Endothelial cell of umbilical vein (primary cell): ENCODE data around the gene ZNF428. TPM values are rescaled to one million over a fixed set of nuclear protein-coding genes. Genes with fewer than 3 reads are reported as not detected.

Experiments
- BruUV-seq: library from RNA; stranded (reverse); fragments of 400-500 nt; replicated peaks from 2 replicates; lab custom pipeline; 2021; lab: Mats Ljungman, UMichigan
- CTCF ChIA-PET: fragments of 300-600, 350-600 bp; sonication (Branson Sonifier 250); formaldehyde crosslinking; loops from one replicate; lab custom pipeline; 2021; ENCODE audit warnings: antibody characterized with exemption, inconsistent platforms; lab: Charles Lee
- POLR2A ChIA-PET: fragments of 300-600, 350-600 bp; sonication (Branson Sonifier 250); formaldehyde crosslinking; loops from one replicate; lab custom pipeline; 2021; ENCODE audit warnings: antibody characterized with exemption, inconsistent platforms; lab: Charles Lee
- DNase-seq: peaks from one replicate; pipeline ENCODE4 v3.0.0-alpha.2; 2011; ENCODE audit warnings: low read depth, low spot score
- FAIRE-seq: peaks from 2 replicates; lab custom pipeline; 2011; peaks lifted over from hg19 to GRCh38; lab: Jason Lieb, UNC
- H2AFZ ChIP-seq: 2 replicates; pipeline ENCODE4 v1.6.0; 2012; ENCODE audit warnings: low read depth, low read length, control low read depth, inconsistent platforms
- H3K27ac ChIP-seq: 2 replicates; pipeline ENCODE4 v1.5.1; 2011; ENCODE audit warnings: low read depth, mild to moderate bottlenecking, control low read depth, low read length, moderate library complexity; ENCODE audit not compliant: insufficient read depth
- H3K27me3 ChIP-seq, 2 experiments: 2 replicates each; pipeline versions ENCODE4 v1.6.0 to v1.6.1; 2011; ENCODE audit warnings: low read length in 2 of 2, mixed read lengths in 1 of 2; ENCODE audit not compliant: control insufficient read depth in 2 of 2, insufficient read depth in 2 of 2
- H3K36me3 ChIP-seq, 2 experiments: 2 replicates in 1 of 2; 3 replicates in 1 of 2; pipeline ENCODE4 v1.5.1; 2011; ENCODE audit warnings: low read length in 2 of 2, mild to moderate bottlenecking in 1 of 2, moderate library complexity in 1 of 2; ENCODE audit not compliant: control insufficient read depth in 2 of 2, insufficient read depth in 2 of 2; ENCODE audit errors: extremely low read depth in 1 of 2
- H3K4me1 ChIP-seq: 3 replicates; pipeline ENCODE4 v1.5.1; 2011; ENCODE audit warnings: mild to moderate bottlenecking, low read length; ENCODE audit not compliant: control insufficient read depth, insufficient read depth; ENCODE audit errors: extremely low read depth
- H3K4me2 ChIP-seq: 2 replicates; pipeline ENCODE4 v1.6.1; 2011; ENCODE audit warnings: low read length, control low read depth, mixed read lengths; ENCODE audit not compliant: insufficient read depth
- H3K4me3 ChIP-seq, 3 experiments: fragments of 200-600 bp in 1 of 3; sonication (generic), shearing (Covaris generic) in 1 of 3; replicated peaks in 1 of 3; 2 replicates each; pipeline ENCODE4 v1.5.1; 2011 to 2016; ENCODE audit warnings: control low read depth in 3 of 3, low read length in 3 of 3, mild to moderate bottlenecking in 2 of 3, inconsistent platforms in 1 of 3, low read depth in 1 of 3, moderate library complexity in 1 of 3; ENCODE audit not compliant: insufficient read depth in 1 of 3
- H3K79me2 ChIP-seq: 2 replicates; pipeline ENCODE4 v1.6.0; 2012; ENCODE audit warnings: low read length, inconsistent platforms; ENCODE audit not compliant: control insufficient read depth, insufficient read depth
- H3K9ac ChIP-seq: replicated peaks from 2 replicates; pipeline ENCODE3; 2011; ENCODE audit warnings: low read length, control low read depth; ENCODE audit not compliant: insufficient read depth; ENCODE audit errors: extremely low read depth
- H3K9me1 ChIP-seq: replicated peaks from 3 replicates; pipeline ENCODE4 v1.6.0; 2011; ENCODE audit warnings: mild to moderate bottlenecking, low read length; ENCODE audit not compliant: control insufficient read depth, insufficient read depth; ENCODE audit errors: extremely low read depth
- H3K9me3 ChIP-seq: replicated peaks from 2 replicates; pipeline ENCODE4 v1.5.1; 2012; ENCODE audit warnings: low read length, inconsistent platforms; ENCODE audit not compliant: control insufficient read depth, insufficient read depth
- H4K20me1 ChIP-seq: replicated peaks from 2 replicates; pipeline ENCODE3; 2011; ENCODE audit warnings: mild to moderate bottlenecking, low read length; ENCODE audit not compliant: control insufficient read depth, insufficient read depth; ENCODE audit errors: extremely low read depth
- CTCF ChIP-seq, 2 donors: IDR thresholded peaks; 1 replicate in 1 of 2; 2 replicates in 1 of 2; pipeline ENCODE4 v1.5.1; 2011; ENCODE audit warnings: low read length in 2 of 2, mild to moderate bottlenecking in 2 of 2, moderate library complexity in 2 of 2, control low read depth in 1 of 2, inconsistent platforms in 1 of 2, low read depth in 1 of 2; ENCODE audit not compliant: insufficient read depth in 1 of 2; ENCODE audit errors: extremely low read depth in 1 of 2
- EZH2 ChIP-seq: IDR thresholded peaks from 2 replicates; pipeline ENCODE4 v1.6.1; 2012; ENCODE audit warnings: borderline replicate concordance, low read depth, mild to moderate bottlenecking, moderate library complexity, low read length, inconsistent platforms; ENCODE audit not compliant: severe bottlenecking
- FOS ChIP-seq: IDR thresholded peaks from 2 replicates; pipeline ENCODE4 v1.6.1; 2011; ENCODE audit warnings: mild to moderate bottlenecking, low read length, moderate library complexity, borderline replicate concordance; ENCODE audit not compliant: insufficient read depth
- MAX ChIP-seq: IDR thresholded peaks from 2 replicates; pipeline ENCODE4 v1.6.1; 2011; ENCODE audit not compliant: insufficient read depth, insufficient read length
- POLR2A ChIP-seq: IDR thresholded peaks from 2 replicates; pipeline ENCODE4 v1.6.1; 2012; ENCODE audit warnings: low read depth, mild to moderate bottlenecking, control low read depth, low read length
- POLR2AphosphoS5 ChIP-seq: IDR thresholded peaks from 2 replicates; pipeline ENCODE4 v1.6.1; 2012; ENCODE audit warnings: low read depth, mild to moderate bottlenecking, control low read depth, low read length, moderate library complexity; ENCODE audit not compliant: insufficient read depth
- dilution Hi-C: fragments of 300-500 bp; cut with MboI; formaldehyde crosslinking; loops from one replicate; pipeline ENCODE4 v1.15.0; 2019; ENCODE audit warnings: low sequenced_read_pairs; ENCODE audit not compliant: extremely low pct_ligation_motif_present
- intact Hi-C: fragments of 100-400 bp; cut with micrococcal nuclease; formaldehyde crosslinking; loops from one replicate; pipeline ENCODE4 v1.10.0; 2022
- polyA plus RNA-seq, 4 experiments: library from polyadenylated mRNA; depleted of rRNA in 3 of 4; stranded (reverse) in 3 of 4; unstranded in 1 of 4; fragments of >200 nt; gene quantifications; 2 replicates each; pipeline versions ENCODE4 v1.2.1 to v1.2.3, GENCODE V29; 2011 to 2012; ENCODE audit warnings: missing spikeins in 1 of 4
- total RNA-seq: library from RNA; stranded (reverse); gene quantifications from 2 replicates; pipeline ENCODE4 v1.2.3, GENCODE V29; 2021

The ZNF428 gene
- total and polyA plus RNA-seq, 2 donors (not counting 3 experiments of a cell fraction or from before 2014, with no cell fraction given): 29.2 to 56.2 TPM

GRCh38 chr19:43591904-43592772 lies 27.3 kb downstream of the ZNF428 start:
- Histone ChIP-seq H4K20me1 (no peaks in the 10 kb centered on the region), H3K27ac (no peak overlapping the region), H3K36me3 (peaks cover 9 to 27% of the 10 kb centered on the region in 2 experiments), H3K27me3 (no peaks in the 10 kb centered on the region), H3K9me1 (no peaks in the 10 kb centered on the region), H2AFZ (no peak overlapping the region), H3K9ac (no peak overlapping the region), H3K4me1 (peaks cover 11% of the 10 kb centered on the region), H3K9me3 (no peaks in the 10 kb centered on the region), H3K79me2 (peaks cover 26% of the 10 kb centered on the region), H3K4me2 (no peak overlapping the region), H3K4me3 (no peak overlapping the region)
- FAIRE-seq: no peak
- dilution Hi-C loops: no loop called here
- no peak for DNase-seq
- CTCF ChIA-PET: no interaction called here
- POLR2A ChIA-PET: no interaction called here
- TF ChIP-seq POLR2AphosphoS5 (no peak), CTCF (IDR thresholded peaks at IDR 0.05; ENCODE audit: extremely low read depth in 1 of 2, insufficient read depth in 1 of 2, low read depth in 1 of 2, low read length in 2 of 2) (no peak), EZH2 (no peak), POLR2A (no peak), FOS (no peak), MAX (no peak)
- intact Hi-C loops: no loop called here
- no TSS peak for BruUV-seq
